ENCODE data around the gene RPL7A.
"Not testable (repeated sequence)": the region's sequence is repeated elsewhere in the genome, so short reads cannot be mapped to it uniquely, and the experiment has no call there.

Gene RPL7A

DNA sequence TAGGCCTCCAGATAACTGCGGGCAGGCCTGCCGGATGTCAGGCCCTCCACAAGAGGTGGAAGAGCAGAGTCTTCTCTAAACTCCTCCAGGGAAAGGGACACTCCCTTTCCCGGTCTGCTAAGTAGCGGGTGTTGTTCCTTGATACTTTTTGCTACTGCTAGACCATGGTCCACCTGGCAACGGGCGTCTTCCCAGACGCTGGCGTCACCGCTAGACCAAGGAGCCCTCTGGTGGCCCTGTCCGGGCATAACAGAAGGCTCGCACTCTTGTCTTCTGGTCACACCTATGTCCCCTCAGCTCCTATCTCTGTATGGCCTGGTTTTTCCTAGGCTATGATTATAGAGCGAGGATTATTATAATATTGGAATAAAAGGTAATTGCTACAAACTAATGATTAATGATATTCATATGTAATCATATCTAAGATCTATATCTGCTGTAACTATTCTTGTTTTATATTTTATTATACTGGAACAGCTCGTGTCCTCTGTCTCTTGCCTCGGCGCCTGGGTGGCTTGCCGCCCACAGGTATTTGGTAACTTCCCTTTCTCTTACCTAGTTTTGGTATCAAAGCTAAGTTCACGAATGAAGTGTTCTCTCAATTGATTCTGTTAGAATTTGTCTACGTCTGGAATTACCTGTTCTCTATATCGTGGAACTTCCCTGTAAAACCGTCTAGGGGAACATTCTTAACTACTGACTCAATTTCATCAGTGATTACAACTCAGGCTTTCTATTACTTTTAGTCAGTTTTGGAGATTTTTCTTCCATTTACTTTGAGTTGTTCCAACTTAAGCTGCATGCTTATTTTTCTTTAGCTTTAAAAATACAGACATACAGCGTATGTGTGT is 18.5 kb upstream of the RPL7A start:
- not testable (repeated sequence) for DNase-seq

DNA sequence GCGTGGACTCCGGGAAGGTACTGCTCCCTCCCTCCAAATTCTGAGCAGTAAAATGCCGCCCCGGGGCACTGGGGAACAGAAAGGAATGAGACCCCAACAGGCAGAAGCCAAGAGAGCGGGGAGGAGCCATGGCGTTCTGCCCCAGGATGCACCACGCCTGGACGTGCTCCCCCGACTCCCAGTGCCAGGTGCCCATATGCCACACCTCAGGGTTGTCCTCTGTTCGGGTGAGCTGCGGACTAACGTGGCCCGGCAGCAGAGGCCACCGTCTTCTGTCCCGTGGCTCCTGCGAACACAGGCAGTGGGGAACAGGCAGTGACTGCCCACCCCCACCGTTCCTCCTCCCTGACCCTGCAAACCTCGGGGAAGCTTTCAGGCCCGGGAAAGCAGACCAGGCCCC is 16.8 kb upstream of the RPL7A start:
- DNase-seq: no peak

DNA sequence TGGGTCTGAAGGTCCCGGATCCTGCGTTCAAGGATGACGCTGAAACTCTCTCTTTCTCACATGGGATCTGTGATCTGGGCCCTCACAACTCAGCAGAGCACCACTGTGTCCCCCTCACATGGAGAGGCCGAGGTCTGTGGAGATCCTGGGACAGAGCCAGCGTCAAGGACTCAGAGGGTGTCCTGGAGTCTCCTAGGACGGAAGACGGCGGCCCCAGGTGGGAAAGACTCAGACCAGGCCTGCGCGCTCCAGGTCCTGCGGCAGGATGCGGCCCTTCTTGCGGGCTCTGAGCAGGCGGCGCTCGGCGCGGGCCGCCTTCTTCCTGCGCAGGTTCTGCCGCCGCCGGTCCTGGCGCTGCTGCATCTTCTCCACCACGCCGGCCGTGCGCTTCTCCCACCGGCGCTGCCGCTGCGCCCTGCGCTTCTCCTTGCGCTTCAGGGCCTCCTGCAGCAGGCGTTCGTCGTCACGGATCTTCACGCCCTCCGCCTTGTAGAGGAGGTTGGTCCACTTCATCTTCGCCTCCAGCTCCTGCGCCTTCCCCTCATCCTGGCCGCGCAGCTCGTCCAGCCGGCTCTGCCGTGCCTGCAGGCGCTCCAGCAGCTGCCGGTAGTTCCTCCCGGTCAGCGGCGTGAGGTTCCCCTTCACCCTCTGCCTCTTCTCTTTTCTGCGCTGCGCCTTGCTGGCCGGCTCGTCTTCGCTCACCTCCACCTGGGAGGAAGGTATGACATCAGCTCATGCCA is 16.2 kb upstream of the RPL7A start:
- no peak for DNase-seq

DNA sequence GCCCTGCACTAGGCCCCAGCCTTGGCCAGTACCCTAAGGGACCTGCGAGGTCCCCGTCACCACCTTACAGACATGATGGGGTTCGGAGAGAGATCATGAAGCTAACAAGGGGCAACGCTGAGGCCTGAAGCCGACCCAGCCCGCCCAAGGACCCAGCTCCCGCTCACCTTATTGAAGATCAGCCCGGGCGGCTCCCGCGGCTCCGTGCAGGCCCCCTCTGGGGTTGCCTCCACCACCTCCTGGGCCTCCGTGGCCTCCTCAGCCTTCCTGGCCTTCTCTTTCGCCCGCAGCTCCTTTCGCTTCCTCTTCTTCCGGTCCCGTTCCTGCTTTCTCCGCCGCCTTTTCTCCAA is 15.7 kb upstream of the RPL7A start:
- DNase-seq: no peak

DNA sequence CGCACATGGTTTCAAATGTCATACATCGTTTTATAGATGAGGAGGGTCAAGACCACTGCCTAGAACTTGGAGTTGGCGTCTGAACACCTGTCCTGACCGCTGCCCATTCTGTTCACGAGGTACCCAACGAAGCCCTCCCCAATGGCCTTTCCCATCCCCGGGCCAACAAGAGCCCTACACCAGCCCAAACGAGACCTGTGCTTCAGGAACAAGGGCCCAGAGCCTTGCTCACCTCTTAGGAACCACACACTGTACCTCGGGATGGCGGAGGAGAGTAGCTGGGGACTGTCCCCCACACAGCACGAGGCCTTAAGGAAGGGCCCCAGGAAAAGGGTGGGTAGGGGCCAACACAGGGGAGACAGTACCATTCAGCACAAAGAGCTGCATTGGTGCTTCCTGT is 15.0 kb upstream of the RPL7A start:
- DNase-seq: no peak

DNA sequence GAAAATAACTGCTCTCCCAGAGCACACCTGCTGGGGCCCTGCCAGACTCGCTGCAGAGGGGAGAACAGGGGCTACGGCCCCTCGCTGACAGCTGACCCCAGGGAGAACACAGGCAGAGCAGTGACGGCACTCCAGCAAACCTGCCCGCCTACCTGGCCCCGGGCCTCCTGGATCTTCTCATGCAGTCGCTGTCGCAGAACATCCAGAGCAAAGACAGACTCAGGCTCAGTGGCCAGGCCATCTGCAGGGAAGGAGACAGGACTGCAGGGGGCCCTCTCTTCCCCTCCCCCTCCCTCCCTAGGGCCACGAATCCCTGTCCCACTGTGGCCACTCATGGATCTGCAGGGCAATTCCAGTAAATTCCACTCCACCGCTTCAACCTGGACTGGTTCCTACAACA is 14.5 kb upstream of the RPL7A start:
- no peak for DNase-seq

DNA sequence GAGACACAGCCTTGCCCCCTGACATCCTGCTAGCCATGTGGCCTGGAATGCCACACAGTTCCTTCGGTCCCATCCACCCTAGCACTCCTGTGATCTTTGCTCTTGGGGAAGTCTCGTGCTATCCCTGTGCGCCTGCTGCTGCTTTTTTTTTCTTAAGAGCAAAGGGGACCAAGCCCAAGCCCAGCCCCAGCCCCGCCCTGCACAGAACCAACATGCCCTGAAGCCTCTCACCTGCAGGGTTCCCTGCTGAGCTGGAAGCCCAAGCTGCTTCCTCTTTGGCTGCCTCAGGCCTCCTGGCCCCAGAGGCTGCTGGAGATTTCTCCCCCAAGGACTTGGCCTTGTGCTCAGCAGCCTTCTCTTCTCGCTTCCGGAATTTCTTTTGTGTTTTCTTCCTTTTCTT is 13.9 kb upstream of the RPL7A start:
- DNase-seq: no peak

DNA sequence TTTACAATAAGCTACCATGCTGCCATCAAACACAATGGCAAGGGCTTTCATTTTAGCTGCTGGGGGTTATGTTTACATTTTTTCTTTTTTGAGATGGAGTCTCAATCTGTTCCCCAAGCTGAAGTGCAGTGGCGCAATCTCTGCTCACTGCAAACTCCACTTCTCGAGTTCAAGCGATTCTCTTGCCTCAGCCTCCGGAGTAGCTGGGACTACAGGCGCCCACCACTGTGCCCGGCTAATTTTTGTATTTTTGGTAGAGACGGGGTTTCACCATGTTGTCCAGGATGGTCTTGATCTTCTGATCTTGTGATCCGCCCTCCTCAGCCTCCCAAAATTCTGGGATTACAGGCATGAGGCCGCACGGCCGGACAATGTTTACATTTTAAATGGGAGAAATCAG is 13.1 kb upstream of the RPL7A start:
- DNase-seq: not testable (repeated sequence)

DNA sequence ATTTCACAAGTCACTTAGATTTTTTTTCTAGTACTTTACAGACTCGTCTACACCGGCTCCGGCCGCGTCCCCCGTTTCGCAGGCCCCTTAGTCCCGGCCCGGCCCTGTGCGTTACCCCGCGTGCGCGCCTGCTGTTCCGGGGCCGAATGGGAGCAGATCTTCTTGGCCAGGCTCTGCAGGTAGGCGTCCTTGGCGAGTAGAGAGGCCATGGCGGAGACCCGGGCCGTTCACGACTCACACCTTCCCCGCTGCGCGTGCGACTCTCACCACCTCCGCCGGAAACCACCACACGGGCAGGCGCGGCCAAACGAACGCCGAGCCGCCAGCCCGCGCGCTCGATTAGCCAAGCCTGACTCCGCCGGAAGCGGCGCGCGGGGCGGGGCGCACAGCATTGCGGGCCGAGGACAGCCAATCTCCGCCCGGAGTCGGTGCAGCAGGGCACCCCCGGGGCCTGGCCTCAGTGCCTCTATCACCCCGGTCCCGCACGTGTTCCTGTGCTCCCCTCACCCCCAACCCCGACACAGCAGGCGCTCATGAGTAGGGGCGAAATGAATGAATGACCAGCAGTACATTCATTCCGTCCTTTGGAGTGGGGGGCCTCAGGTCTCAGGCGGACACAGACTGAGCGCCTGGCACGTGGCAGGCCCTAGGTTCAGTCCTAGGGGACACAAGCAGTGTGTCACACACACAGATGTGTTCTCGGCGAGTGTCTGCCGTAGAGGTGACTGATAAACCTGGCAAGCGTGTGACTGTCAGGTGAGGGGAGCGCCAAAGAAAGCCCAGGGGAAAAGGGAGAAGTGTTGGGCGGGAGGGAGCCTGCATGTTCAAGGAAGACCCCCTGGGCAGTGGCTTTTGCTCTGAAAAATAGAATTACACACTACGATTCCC is 11.8 kb upstream of the RPL7A start, which contains the start of gene SURF6:
SURF6 (minus strand) TSS at position 265 of the 888 bp plus-strand sequence; CDS start at position 209, 56 bp downstream.
- DNase-seq: peak; percentile 76

DNA sequence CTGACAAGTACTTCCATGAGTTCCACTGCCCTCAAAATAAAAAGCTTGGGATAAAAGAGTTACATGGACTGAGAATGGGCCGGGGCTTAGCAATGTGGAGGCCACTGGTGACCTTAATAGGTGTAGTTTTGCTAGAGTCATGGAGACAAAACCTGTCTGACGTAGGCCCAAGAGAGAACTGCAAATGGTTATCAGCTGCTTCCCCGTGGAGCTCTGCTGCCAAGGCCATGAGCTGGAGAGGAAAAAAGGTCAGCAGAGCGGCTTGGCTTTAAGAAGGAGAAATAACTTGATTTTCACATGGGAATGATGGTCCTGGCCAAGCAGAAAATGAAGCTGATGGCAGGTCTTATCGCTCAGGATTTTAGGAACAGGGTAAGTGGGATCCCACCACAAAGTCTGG is 8.4 kb upstream of the RPL7A start:
- DNase-seq: no peak

DNA sequence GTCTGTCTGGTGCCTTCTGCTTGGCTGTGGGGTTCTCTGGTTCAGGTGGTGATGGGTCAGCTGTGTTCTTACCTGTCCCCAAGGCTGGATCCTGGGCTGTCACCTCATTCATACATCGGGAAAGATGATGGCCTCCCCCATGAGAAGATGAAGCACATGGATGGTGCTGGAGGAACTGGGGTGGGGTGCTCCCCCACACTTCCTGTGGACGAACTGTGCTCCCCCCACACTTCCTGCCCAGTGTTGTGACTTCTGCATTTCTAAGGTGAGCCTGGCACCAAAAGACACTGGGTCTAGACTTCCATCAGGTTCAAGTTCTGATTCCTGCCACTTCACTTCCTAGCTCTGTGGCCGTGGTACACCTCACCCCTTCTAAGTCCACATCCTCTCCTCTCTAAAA is 7.8 kb upstream of the RPL7A start:
- no peak for DNase-seq

DNA sequence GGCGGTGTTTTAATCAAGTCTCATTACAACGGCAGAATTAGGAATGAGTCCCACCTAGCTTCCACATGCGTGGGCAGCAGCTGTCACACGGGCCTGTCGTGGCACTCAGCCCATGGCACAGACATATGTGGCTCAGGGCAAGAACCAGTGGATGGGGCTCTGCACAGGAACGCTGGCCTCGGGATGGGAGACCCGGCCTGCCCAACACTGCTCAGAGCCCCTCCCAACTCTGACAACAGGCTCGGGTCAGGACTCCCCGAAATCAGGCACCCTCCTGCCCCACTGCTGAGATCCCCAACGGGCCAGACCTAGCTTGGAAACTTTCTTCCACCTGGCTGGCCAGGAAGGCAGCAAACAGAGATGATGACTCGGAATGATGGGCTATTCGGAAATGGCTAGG is 7.1 kb upstream of the RPL7A start:
- DNase-seq: no peak

DNA sequence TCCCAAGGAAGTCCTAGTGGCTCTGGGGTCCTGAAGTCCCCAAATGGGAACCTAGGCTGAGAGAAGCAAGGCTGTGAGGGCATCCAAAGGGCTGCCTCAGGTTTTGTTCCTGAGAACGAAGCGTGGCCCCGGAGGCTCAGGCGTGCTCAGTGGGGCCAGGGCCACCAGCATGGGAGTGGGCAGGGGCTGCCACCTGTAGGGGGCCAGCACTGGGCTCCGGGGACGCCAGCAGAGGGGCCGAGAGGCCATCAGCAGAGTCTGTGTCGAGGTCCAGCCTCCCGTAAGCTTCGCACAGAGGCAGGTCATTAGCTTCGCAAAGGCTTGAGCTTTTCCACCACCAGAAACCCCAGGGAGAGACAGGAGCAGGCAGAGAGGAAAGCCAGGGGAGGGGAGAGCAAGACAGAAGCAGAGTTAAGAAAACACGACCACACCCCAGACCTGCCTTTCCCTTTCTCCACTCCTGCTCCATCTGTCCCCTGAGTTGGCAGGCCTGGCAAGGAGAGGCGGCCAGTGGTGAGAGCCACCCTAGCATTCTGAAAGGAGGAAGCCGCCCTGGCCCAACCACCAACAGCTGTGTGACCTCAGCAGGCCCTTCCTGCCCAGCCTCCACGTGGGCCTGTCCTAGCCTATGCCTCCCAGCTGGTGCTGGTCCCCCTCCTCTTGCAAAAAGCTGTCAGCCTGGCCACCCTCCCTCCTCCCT is 6.5 kb upstream of the RPL7A start:
- DNase-seq: no peak

DNA sequence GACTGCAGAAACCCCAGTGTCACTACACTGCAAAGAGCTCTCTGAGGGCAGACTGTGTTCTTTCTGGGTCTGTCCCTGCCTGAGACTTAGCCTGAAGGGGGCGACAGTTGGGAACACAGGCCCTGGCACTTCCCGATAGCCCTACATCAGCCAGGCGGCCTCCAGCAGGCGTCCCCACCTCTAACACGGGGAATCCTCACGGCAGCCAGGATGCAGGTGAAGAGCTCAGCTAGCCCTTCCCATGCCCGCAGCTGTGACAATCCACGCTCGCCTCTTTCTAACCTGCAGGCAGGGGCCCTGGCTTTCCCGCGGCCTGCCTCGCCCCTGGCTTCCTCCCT is 6.0 kb upstream of the RPL7A start:
- no peak for DNase-seq

DNA sequence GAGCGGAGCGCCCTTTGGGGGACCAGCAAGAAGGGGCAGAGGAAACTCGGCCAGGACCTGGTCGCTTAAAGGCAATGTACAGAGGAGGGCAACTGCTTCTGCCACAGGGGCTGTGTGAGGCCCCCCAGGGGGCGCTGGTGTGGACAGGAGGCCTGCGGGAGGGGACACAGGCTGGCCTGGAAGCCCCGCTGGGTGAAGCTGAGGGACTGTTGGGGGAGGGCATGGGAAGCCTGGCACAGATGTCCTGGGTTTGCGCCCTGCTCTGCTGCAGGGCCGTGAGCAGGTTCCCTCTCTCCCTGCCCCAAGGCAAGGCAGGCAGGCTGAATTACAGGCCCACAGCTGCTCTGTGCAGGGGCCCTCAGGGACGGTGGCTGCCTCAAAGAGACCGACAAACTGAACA is 5.4 kb upstream of the RPL7A start:
- no peak for DNase-seq

DNA sequence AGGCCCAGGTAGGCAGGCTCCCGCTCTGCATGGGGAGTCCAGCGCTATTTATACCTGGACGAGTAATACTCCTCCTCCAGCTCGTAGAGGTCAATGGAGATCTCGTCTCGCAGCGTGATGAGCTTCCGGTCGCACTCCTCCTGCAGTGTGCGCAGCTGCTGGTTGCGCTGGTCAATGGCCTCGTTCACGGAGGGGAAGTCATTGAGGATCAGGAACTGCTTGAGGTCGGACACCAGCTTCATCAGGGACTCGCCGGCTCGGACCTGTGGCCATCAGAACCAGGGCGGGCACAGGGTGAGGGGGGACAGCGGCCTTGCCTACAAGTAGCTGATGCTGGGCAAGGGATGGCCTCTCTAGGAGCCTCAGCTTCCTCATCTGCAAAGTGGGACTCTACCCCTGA is 3.9 kb upstream of the RPL7A start:
- DNase-seq: no peak

DNA sequence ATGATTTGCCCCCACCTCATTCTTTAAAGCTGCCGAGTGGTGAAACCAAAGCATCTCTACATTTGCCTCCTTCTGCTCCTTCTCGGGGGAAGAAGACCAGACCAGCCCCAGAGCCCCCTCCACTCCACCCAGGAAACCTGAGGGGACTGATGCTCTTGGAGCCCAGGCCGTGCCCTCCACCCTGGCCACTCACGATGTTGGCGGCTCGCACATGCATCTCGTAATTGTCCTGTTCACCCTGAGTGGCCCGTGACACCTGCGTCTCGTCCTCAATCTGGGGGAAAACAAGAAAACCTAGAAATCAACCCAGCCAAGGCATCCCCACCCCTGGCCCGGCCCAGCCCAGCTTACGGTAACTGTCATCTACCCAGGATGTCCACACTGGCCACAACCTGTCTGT is 3.0 kb upstream of the RPL7A start:
- no peak for DNase-seq

DNA sequence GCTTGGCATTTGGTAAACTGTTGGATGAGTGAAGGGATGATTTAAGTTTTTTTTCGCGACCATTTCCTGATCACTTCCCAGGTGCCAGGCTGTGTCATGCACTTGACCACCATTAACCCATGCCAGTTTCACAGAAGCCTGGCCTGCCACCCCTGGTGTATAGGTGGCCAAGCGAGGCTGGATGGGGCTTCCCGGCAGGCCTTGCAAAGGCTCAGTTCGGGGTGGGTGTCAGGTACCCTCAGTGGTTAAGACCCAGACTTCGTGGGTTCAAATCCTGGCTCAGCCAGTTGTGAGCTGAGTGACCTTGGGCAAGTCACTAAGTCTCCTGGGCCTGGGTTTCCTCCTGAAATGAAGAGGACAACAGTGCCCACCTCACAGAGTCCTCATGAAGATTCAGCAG is 2.4 kb upstream of the RPL7A start:
- no peak for DNase-seq

DNA sequence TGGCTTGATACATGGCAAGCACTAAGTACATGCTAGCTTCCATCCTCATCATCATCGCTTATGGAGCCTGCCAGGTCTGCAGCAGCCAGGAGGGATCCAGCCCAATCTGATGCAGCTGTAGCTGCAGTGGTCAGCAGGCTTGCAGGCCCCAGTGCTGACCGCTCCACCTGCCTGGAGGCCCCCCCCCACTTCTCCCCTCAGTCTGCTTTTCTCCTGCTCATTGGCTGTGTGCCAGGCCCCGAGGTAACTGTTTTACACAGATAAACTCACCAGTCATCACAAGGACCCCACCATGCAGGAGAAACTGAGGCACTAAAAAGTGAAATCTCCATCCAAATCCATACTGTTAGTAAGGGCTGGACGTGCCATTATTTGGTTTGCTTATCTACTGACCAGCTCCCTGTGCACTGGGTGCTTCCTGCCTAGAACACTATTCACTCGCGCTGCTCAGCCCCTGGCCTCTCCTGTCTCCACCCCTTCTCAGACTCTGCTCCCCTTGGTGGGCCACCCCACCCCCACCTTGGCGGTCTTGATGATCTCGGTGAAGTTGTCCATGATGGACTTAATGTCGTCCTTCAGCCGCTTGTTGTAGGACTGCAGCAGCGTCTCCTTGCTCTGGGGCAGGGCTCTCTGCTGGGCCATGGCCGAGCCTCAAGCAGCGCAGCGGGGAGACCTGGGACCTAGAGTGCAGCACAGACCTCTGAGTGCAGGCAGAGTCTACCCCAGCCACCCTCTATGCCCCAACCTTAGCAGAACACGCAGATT is 1.8 kb upstream of the RPL7A start:
- no peak for DNase-seq

DNA sequence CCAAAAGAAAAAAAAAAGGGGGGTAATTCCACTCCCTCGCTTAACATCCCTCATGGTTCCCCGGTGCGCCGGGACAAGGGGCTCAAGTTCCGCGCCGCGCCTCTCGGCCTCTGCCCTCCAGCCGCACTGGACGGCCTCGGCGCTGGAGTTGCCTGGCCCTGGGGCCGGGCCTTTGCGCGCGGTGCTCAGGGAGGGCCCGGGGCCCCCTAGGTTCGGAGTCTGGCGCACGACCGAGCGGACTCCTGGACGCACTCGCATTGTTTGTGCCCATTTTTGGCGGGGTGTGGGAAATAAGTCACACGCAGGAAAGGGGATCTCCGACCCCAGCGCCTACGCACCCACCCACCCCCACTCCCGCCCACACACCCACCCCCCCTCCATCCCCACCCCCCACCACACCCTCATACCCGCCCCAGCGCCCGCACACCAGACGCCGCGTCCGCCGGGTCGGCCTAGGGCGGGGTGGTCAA is 468 bp upstream of the RPL7A start:
- DNase-seq: no peak

DNA sequence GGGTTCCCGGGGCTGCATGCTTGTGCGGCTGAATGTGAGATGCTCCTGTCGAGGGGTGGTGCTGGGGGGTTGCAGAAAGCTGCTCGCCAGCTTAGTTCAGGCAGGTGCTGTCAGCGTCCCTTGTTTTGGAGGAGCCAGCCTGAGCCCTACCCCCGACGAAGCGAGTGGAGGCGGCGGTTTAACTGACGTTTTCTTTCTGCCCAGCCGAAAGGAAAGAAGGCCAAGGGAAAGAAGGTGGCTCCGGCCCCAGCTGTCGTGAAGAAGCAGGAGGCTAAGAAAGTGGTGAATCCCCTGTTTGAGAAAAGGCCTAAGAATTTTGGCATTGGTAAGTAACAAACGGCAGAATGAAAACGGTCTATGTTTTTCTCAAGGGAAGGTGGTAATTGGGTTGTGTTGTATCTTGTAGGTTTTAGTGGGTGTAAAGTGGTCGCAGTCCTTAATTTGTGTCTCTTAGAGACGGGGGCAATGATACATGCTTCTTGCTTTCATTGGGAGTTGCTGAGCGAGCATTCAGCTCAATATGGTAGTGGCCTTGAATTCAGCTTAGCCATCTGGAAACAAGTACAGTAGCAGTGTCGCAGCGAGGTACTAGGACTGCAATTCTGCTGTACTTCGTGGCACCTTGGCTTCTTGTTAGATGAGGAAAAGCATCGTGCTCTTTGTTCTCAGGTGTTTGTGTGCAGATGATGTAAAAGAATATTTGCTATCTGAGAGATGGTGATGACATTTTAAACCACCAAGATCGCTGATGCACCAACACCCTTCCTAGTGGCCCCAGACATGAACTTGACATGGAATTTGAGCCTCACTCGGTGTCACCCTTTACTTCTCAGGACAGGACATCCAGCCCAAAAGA is 928 bp downstream of the RPL7A start:
- DNase-seq: no peak

All from T1000 (cell line).